ENCODE results near the gene ZNF585A. TPM values are rescaled to one million over a fixed set of nuclear protein-coding genes. Genes with fewer than 3 reads are reported as not detected.
"Not testable (repeated sequence)": the region's sequence is repeated elsewhere in the genome, so short reads cannot be mapped to it uniquely, and the experiment has no call there.

The ZNF585A gene
- total and polyA plus RNA-seq, 2 of the 8 experiments (the other 6 are each of a cell fraction or from before 2014, with no cell fraction given) = 4.5 to 8.3 TPM

- POLR2A ChIA-PET (ENCODE audit: partially characterized antibody) = interaction anchor here (1.0 kb wide), 1 partner anchor 21 kb away, joined by 3 read pairs; the partner anchor contains the start of gene ZNF383
- WGBS, 2 experiments (ENCODE audit: extremely low coverage in 1 of 2, insufficient coverage in 1 of 2, insufficient read length in 1 of 2, insufficient replicate concordance in 2 of 2, low coverage in 1 of 2, low lambda C conversion rate in 2 of 2, missing lambda C conversion rate in 1 of 2) = 78% methylated on average over 5 of the region's 5 CpGs; no CpG with 5 or more reads in 1 of the 2 experiments
- H3K27me3 ChIP-seq (replicated peaks in 1 of 4; ENCODE audit: control insufficient read depth in 3 of 4, extremely low read depth in 1 of 4, insufficient read depth in 3 of 4, low read length in 3 of 4); H3K4ac ChIP-seq (replicated peaks; ENCODE audit: insufficient read length, low read depth, low read length); H2AK5ac ChIP-seq (ENCODE audit: low read depth, low read length); H2BK5ac ChIP-seq (ENCODE audit: low read depth, low read length); H3K79me2 ChIP-seq (ENCODE audit: control insufficient read depth in 1 of 2, insufficient read depth in 2 of 2, low read length in 2 of 2); H4K8ac ChIP-seq (ENCODE audit: extremely low read depth, insufficient read depth, low read length); H4K91ac ChIP-seq (replicated peaks; ENCODE audit: insufficient read length, low read length); H3K9me3 ChIP-seq (ENCODE audit: insufficient read depth in 2 of 2, low read depth in 1 of 2, low read length in 1 of 2); H3K4me3 ChIP-seq (ENCODE audit: extremely low read depth in 1 of 4, insufficient read depth in 2 of 4, low read depth in 3 of 4, low read length in 4 of 4); FAIRE-seq; H4K5ac ChIP-seq (ENCODE audit: insufficient read length, low read depth, low read length); H3K79me1 ChIP-seq (ENCODE audit: low read depth, low read length); H3K9ac ChIP-seq (replicated peaks in 1 of 4; ENCODE audit: extremely low read depth in 1 of 4, low read depth in 3 of 4, low read length in 3 of 4); DNase-seq (ENCODE audit: low read depth in 1 of 2, low spot score in 2 of 2); H3K23me2 ChIP-seq (ENCODE audit: low read depth, low read length); CTCF ChIA-PET (ENCODE audit: partially characterized antibody); H3K36me3 ChIP-seq (ENCODE audit: control insufficient read depth in 2 of 4, insufficient read depth in 4 of 4, low read length in 3 of 4); H2BK120ac ChIP-seq (replicated peaks; ENCODE audit: low read depth, low read length); H3K14ac ChIP-seq (ENCODE audit: insufficient read length); H3K23ac ChIP-seq (ENCODE audit: insufficient read length); H2BK20ac ChIP-seq (ENCODE audit: low read length); H4K20me1 ChIP-seq (replicated peaks in 1 of 2; ENCODE audit: control insufficient read depth in 1 of 2, insufficient read depth in 2 of 2, low read length in 2 of 2); H2BK15ac ChIP-seq (ENCODE audit: low read length); H3K27ac ChIP-seq (ENCODE audit: low read depth, low read length); H3K56ac ChIP-seq (replicated peaks; ENCODE audit: insufficient read length, low read depth, low read length); H3K4me2 ChIP-seq (ENCODE audit: insufficient read depth in 1 of 2, low read depth in 2 of 2, low read length in 2 of 2); H2BK12ac ChIP-seq (ENCODE audit: low read depth, low read length); H3K18ac ChIP-seq (ENCODE audit: extremely low read depth, low read length); H2AFZ ChIP-seq (ENCODE audit: low read length); H3K4me1 ChIP-seq (replicated peaks in 1 of 4; ENCODE audit: control insufficient read depth in 3 of 4, insufficient read depth in 4 of 4, low read length in 3 of 4): not testable (repeated sequence)
Measured at GRCh38 chr19:37197115-37197514, 24.6 kb upstream of the ZNF585A start.

DNA sequence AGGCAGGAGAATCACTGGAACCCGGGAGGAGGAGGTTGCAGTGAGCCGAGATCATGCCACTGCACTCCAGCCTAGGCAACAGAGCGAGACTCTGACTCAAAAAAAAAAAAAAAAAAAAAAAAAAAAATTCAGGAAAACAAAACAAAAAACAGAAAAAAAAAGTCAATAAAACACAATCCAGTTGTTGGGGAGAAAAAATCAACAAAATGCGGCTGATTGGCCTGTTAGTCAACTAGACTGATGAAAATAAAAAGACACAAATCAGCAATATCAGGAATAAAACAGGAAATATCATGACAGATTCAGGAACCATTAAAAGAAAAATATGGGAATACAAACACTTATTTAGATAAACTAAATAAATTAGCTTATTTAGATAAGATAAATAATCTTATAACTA is 22.8 kb upstream of the ZNF585A start:
- H3K14ac ChIP-seq (ENCODE audit: insufficient read length); H3K79me2 ChIP-seq (ENCODE audit: control insufficient read depth in 1 of 2, insufficient read depth in 2 of 2, low read length in 2 of 2); H2AFZ ChIP-seq (ENCODE audit: low read length); H3K79me1 ChIP-seq (ENCODE audit: low read depth, low read length); H4K91ac ChIP-seq (replicated peaks; ENCODE audit: insufficient read length, low read length); H2BK12ac ChIP-seq (ENCODE audit: low read depth, low read length); H3K56ac ChIP-seq (replicated peaks; ENCODE audit: insufficient read length, low read depth, low read length); H2BK120ac ChIP-seq (replicated peaks; ENCODE audit: low read depth, low read length); H3K4me3 ChIP-seq (ENCODE audit: extremely low read depth in 1 of 4, insufficient read depth in 2 of 4, low read depth in 3 of 4, low read length in 4 of 4); H3K27ac ChIP-seq (ENCODE audit: low read depth, low read length); H2BK15ac ChIP-seq (ENCODE audit: low read length); H4K20me1 ChIP-seq (replicated peaks in 1 of 2; ENCODE audit: control insufficient read depth in 1 of 2, insufficient read depth in 2 of 2, low read length in 2 of 2); H2BK5ac ChIP-seq (ENCODE audit: low read depth, low read length); H2BK20ac ChIP-seq (ENCODE audit: low read length); POLR2A ChIA-PET (ENCODE audit: partially characterized antibody); H2AK5ac ChIP-seq (ENCODE audit: low read depth, low read length); H3K9ac ChIP-seq (replicated peaks in 1 of 4; ENCODE audit: extremely low read depth in 1 of 4, low read depth in 3 of 4, low read length in 3 of 4); H3K23ac ChIP-seq (ENCODE audit: insufficient read length); H3K4ac ChIP-seq (replicated peaks; ENCODE audit: insufficient read length, low read depth, low read length); H3K4me2 ChIP-seq (ENCODE audit: insufficient read depth in 1 of 2, low read depth in 2 of 2, low read length in 2 of 2); H3K23me2 ChIP-seq (ENCODE audit: low read depth, low read length); DNase-seq (ENCODE audit: low read depth in 1 of 2, low spot score in 2 of 2); CTCF ChIA-PET (ENCODE audit: partially characterized antibody); H4K8ac ChIP-seq (ENCODE audit: extremely low read depth, insufficient read depth, low read length); H3K27me3 ChIP-seq (replicated peaks in 1 of 4; ENCODE audit: control insufficient read depth in 3 of 4, extremely low read depth in 1 of 4, insufficient read depth in 3 of 4, low read length in 3 of 4); FAIRE-seq; H4K5ac ChIP-seq (ENCODE audit: insufficient read length, low read depth, low read length); H3K18ac ChIP-seq (ENCODE audit: extremely low read depth, low read length); H3K9me3 ChIP-seq (ENCODE audit: insufficient read depth in 2 of 2, low read depth in 1 of 2, low read length in 1 of 2); H3K4me1 ChIP-seq (replicated peaks in 1 of 4; ENCODE audit: control insufficient read depth in 3 of 4, insufficient read depth in 4 of 4, low read length in 3 of 4): not testable (repeated sequence)
- H3K36me3 ChIP-seq (ENCODE audit: control insufficient read depth in 2 of 4, insufficient read depth in 4 of 4, low read length in 3 of 4) = peaks cover 0 to 11% (median 5%) of the 10 kb centered on the region in 4 experiments; a peak in 4 of 8 replicates
- 97% methylated on average over 3 of the region's 4 CpGs; no CpG with 5 or more reads in 1 of the 2 experiments for WGBS, 2 experiments (ENCODE audit: extremely low coverage in 1 of 2, insufficient coverage in 1 of 2, insufficient read length in 1 of 2, insufficient replicate concordance in 2 of 2, low coverage in 1 of 2, low lambda C conversion rate in 2 of 2, missing lambda C conversion rate in 1 of 2)

Measured in H1 (cell line).